Adipose tissue (tissue), 3 donors: Measurements from ENCODE around the gene NFKB1. TPM values are rescaled to one million over a fixed set of nuclear protein-coding genes. Genes with fewer than 3 reads are reported as not detected.
"Not testable (repeated sequence)": the region's sequence is repeated elsewhere in the genome, so short reads cannot be mapped to it uniquely, and the experiment has no call there.

Experiments
- H3K27ac ChIP-seq: one replicate; pipeline ENCODE4 v1.5.1; 2013; ENCODE audit warnings: low read depth, low read length
- WGBS, 3 donors: extraction: QIAGEN DNeasy Blood & Tissue Kit; methylation state at CpG; one replicate each; pipeline ENCODE4 v1.1.7; 2013; 5-methylcytosine and 5-hydroxymethylcytosine counted together
- polyA plus RNA-seq, 3 donors: library from polyadenylated mRNA; stranded (reverse); fragments of 200-250 nt; gene quantifications; one replicate each; pipeline ENCODE4 v1.2.3, GENCODE V29; 2013
- donor health status: healthy with polysubstance abuse.
- donor health status: Bipolar disorder and iron deficiency.
- donor health status: healthy.

Gene NFKB1
- polyA plus RNA-seq, 3 donors: 9.2 to 57.0 (median 22.9) TPM

DNA sequence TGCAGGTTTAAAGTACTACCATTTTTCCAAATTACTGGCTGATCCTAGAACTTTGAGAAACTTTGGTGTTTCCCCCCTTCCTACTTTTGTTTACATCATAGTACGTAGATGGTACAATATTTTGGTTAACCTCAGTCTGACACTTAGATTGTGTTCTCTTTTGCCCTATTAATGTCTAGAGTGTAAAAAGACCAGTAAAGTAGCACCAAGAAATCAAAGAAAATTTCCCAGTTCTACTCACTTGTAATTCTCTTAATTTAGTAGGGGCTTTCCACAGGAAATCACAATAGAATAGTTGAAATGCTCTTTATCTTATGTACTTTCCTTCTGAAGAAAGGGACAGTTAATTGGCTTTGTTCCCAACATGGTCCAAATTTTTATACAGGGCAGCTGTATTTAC, 51.6 kb downstream of the NFKB1 start:
- WGBS, 3 donors: 38 to 75% (median 53%) methylated on average over 1 of the region's 1 CpG
- no peak overlapping the region for H3K27ac ChIP-seq

DNA sequence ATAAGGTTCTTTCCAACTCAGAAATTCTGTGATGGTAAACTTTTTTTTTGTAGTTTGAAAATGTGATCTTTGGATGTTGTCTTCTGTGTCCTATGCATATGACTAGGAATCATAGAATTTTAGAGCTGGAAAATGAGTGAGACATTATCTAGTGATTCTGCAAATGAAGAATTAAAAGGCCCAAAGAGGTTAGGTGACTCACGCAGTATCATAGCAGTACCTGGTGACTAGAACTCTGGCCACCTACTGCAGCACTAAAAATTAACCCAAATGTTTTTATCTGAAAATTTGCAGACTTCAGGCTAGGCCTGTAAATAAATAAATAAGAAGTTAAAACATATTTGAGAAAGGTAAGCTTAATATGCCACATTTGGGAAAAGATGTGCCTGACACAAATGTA, 52.8 kb downstream of the NFKB1 start:
- WGBS, 3 donors: 94 to 100% (median 97%) methylated on average over 1 of the region's 1 CpG

DNA sequence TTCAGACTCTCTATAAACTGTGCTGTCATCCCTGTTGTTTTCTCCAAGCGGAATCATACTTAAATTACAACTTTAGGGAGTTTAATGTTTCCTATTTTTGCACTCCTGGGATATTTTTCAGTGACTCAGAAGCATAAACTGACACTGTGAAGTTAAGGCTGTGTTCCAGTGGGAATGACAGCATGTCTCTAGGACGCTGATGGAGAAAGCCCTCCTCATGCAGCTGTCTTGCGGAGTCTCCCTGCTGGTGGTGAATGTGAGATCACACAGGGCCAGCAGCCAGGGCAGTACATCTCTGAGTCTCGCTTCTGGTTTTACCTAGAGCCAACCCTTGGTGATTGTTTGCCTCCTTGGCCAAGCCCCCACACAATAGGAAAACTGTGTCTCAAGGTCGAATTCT, 53.3 kb downstream of the NFKB1 start:
- 65 to 76% (median 70%) methylated on average over 5 of the region's 5 CpGs for WGBS, 3 donors
- H3K27ac ChIP-seq: no peak overlapping the region

More for the DNA sequence above, 52.8 kb downstream of the NFKB1 start:
- H3K27ac ChIP-seq: no peak overlapping the region

DNA sequence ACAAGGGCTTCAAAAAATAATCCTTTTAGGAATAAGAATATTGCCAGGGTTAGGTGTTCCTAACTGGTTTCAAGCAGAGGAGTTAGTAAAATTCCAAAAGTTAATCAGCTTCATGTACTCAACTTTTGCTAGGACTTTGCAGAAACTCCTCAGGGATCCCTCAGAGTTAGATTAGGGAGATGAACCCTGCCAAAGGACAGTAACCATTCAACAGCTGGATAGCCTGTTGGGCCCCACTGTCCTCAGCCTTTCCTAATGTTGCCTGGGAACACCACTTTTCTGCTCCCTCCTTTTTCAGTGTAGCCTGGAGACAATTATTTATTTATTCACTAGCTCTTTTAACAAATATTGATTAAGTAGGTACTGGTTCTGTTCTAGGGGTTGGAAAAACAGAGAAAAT, 53.8 kb downstream of the NFKB1 start:
- H3K27ac ChIP-seq: no peak overlapping the region

DNA sequence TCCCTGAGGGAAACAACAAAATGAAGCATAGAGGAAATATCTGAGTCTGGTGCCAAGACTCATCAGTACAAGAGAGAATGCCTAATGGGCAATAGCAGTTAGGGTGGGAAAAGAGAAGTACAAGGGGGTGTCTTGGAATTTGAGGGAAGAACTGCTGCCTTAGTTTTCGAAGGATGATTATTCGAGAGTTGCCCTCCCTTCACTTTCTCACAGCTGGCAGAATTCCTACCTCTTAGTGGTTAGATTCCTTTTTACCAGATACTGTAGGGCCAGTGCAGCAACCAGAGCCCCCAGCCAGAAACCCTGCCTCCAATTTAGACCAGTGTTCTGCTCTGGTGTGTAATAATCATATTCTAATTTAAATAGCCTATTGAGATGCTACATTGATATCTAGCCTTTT, 56.5 kb downstream of the NFKB1 start:
- 67 to 90% (median 68%) methylated on average over 2 of the region's 2 CpGs for WGBS, 3 donors
- H3K27ac ChIP-seq: no peak overlapping the region

- H3K27ac ChIP-seq: no peak overlapping the region
- 28 to 46% (median 35%) methylated on average over 5 of the region's 5 CpGs for WGBS, 3 donors
Observed at GRCh38 chr4:102560115-102560514, 59.0 kb downstream of the NFKB1 start.

- H3K27ac ChIP-seq: no peak overlapping the region
- WGBS, 3 donors: 72 to 83% (median 76%) methylated on average over 4 of the region's 4 CpGs
Observed at GRCh38 chr4:102560571-102561341, 59.6 kb downstream of the NFKB1 start.

GRCh38 chr4:102563000-102563399, 61.8 kb downstream of the NFKB1 start:
- 65 to 89% (median 70%) methylated on average over 1 of the region's 1 CpG for WGBS, 3 donors
- H3K27ac ChIP-seq: no peak overlapping the region

DNA sequence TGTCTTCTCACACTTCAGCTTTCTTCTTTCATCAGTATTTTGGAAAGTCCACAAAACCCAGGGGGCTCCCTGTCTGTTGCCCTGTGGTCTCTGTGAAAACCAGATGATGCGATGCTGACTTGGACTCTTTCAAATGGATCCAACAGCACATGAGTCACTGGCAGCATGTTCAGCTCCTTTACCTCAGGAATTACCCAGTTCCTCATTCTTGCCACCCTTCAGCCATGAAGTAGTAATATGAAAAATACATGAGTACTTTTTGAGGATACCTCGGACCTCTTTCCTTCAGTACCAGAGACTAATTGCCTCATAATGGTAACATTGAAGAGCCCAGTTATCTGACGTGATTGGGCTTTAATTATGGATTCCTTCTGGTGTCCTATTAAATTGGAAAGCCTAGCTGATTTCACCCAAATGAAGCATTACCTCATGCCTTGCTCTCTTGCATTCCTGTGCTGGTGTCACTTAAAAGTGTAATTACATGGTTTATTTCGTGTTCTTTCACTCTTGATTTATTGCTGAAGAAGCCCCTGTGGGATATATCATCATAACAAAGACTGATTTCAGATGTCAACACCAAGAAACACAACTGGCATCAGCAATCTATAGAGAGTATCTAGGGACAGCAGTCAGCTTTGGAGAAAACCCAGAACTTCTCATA, 63.4 kb downstream of the NFKB1 start:
- no peak overlapping the region for H3K27ac ChIP-seq
- WGBS, 3 donors: 72 to 83% (median 77%) methylated on average over 4 of the region's 4 CpGs

DNA sequence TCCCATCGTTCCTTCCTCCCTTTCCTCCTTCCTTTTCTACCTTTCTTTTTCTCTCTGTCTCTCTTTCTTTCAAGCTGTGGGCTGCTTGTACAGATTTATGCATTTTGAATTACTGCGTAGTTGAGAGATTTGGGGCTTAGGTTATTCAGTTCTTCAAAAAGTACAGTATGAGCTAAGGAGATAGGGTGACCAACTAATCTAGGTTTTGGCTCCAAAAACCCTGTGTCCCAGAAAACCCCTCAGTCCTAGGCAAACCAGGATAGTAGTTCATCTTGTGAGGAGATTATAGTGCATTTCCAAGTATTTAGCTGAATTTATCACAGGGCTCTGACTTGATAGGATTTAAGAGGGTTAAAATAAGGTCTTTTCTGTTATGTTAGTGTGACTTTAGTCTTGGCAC, 64.5 kb downstream of the NFKB1 start:
- WGBS, 3 donors: 43 to 84% (median 82%) methylated on average over 2 of the region's 2 CpGs
- H3K27ac ChIP-seq: no peak overlapping the region

GRCh38 chr4:102566426-102566825, 65.3 kb downstream of the NFKB1 start:
- H3K27ac ChIP-seq: no peak overlapping the region

DNA sequence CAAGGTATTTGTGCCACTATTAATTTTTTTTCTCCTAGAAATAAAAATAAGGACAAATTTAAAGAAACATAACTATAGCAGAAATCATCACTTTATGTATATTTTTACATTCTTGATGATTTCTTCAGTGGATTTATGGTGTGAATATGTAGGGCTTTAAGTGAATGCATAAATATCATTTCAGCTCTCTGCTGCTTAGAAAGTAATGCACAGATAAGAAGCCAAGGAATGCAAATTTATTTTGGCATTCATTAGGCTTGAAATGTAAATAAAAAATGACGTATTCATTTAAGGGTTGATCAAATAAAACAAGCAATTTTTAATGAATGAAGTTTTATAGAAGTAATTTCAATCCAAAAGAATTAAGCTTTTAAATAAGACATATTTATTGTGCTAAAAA, 66.3 kb downstream of the NFKB1 start:
- 29 to 85% (median 74%) methylated on average over 1 of the region's 1 CpG for WGBS, 3 donors
- no peak overlapping the region for H3K27ac ChIP-seq

DNA sequence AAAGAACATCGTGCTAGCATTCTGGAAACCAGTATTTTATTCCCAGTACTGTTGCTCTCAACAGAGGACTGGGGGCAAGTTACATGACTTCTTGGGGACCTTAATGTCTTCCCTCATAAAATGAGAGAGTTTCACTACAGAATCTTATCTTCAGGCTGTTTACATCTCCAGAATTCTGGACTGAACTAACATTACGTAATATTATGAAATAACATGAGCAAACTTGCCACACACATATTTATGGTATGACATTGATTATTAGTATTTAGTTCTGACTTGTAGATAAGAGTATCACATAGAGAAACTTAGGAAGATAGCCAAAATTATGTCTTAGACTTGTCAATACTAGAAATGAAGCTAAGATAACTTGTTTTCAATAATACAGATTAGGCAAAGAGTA, 68.0 kb downstream of the NFKB1 start:
- WGBS, 3 donors: 58 to 61% (median 59%) methylated on average over 2 of the region's 2 CpGs

DNA sequence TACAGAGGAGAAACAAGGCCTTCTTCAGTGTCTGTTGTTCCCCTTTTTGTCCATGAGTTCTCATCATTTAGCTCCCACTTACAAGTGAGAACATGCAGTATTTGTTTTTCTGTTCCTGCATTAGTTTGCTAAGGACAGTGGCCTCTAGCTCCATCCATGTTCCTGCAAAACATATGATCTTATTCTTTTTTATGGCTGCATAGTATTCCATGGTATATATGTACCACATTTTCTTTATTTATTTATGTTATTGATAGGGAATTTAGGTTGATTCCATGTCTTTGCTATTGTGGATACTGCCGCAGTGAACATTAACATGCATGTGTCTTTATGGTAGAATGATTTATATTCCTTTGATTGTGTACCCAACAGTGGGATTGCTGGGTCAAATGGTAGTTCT, 69.1 kb downstream of the NFKB1 start:
- 96 to 100% (median 99%) methylated on average over 1 of the region's 1 CpG for WGBS, 3 donors
- not testable (repeated sequence) for H3K27ac ChIP-seq

More for the DNA sequence above, 68.0 kb downstream of the NFKB1 start:
- H3K27ac ChIP-seq: no peak overlapping the region

DNA sequence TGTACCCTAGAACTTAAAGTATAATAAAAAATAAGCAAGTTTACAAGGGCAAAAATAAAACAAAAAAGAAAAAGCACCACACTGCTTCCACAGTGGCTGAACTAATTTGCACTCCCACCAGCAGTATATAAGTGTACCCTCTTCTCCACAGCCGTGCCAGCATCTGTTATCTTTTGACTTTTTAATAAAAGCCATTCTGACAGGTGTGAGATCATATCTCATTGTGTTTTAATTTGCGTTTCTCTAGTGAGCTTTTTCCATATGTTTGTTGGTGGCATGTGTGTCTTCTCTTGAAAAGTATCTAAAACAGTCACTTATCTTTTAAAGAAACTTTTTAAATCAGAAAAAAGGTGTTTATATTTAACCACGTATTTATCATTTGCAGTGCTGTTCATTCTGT, 71.3 kb downstream of the NFKB1 start:
- WGBS, 3 donors: 83 to 91% (median 90%) methylated on average over 3 of the region's 3 CpGs
- no peak overlapping the region for H3K27ac ChIP-seq

GRCh38 chr4:102574317-102574716, 73.2 kb downstream of the NFKB1 start:
- WGBS, 3 donors: 23 to 84% (median 35%) methylated on average over 2 of the region's 2 CpGs
- H3K27ac ChIP-seq: no peak overlapping the region

GRCh38 chr4:102575369-102576129, 74.4 kb downstream of the NFKB1 start:
- WGBS, 3 donors: 88 to 89% (median 88%) methylated on average over 6 of the region's 6 CpGs
- no peak overlapping the region for H3K27ac ChIP-seq

DNA sequence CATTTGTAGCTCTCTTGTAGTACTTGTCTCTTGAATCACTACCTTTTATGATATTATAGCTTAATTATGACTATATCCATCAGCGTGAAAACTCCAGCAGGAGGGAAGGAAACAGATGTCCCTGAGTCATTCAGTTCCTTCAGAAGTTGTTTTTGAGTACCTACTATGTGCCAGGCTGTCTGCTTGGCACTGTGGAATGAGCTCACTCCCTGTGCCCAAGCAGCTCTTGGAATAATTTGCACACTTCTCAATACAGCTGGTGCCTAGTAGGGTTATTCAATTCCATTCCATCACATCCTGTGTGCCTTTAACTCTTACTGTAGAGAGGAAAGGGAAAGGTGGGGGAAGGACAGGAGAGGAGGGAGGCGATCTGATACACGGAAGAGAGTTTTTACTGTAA, 77.1 kb downstream of the NFKB1 start:
- H3K27ac ChIP-seq: no peak overlapping the region
- 89 to 94% (median 93%) methylated on average over 3 of the region's 3 CpGs for WGBS, 3 donors

GRCh38 chr4:102578819-102579218, 77.7 kb downstream of the NFKB1 start:
- WGBS, 3 donors: 84 to 88% (median 86%) methylated on average over 8 of the region's 8 CpGs
- no peak overlapping the region for H3K27ac ChIP-seq
